Posterior vena cava (tissue), 2 donors: ENCODE data around the gene LRRN2. TPM values are rescaled to one million over a fixed set of nuclear protein-coding genes. Genes with fewer than 3 reads are reported as not detected.
A peak's percentile ranks its signal among the peaks of the same experiment; 100 is the strongest.
"Not testable (repeated sequence)": the region's sequence is repeated elsewhere in the genome, so short reads cannot be mapped to it uniquely, and the experiment has no call there.

ENCODE experiments used
- DNase-seq: peaks from one replicate; pipeline ENCODE4 v3.0.0-alpha.2; 2020; ENCODE audit warnings: low spot score
- intact Hi-C, 2 donors: fragments of 100-400 bp; cut with DNase I; formaldehyde crosslinking; loops; one replicate each; pipeline versions ENCODE4 v1.14.1 to v1.14.2; 2022 to 2023
- total RNA-seq, 2 donors: library from RNA; stranded (reverse); fragmentation: NEBNext Ultra II Directional; extraction: Animal tissue kit (Norgen Biotek cat#: 25700); gene quantifications; one replicate each; pipeline ENCODE4 v1.2.1, GENCODE V29; 2021
- donor health status: DM: yes; HTN: yes; CAD: no.
- donor health status: DM: yes; HTN: yes; CAD: no.

Gene LRRN2
- total RNA-seq, 2 donors from 2014 or later, result 8.9 to 13.6 TPM

- intact Hi-C loops, result no loop called here
- DNase-seq, result no peak
These were observed 38.3 kb downstream of the LRRN2 start for GRCh38 chr1:204647114-204647804.

- intact Hi-C loops, result no loop called here
- no peak for DNase-seq
These were observed 39.9 kb downstream of the LRRN2 start for GRCh38 chr1:204645666-204646065.

GRCh38 chr1:204645251-204645650 lies 40.3 kb downstream of the LRRN2 start:
- intact Hi-C loops, result no loop called here
- no peak for DNase-seq

- DNase-seq, result no peak
- intact Hi-C loops, result no loop called here
These were observed 42.0 kb downstream of the LRRN2 start for GRCh38 chr1:204643503-204643902.

- intact Hi-C loops, result no loop called here
These were observed 43.6 kb downstream of the LRRN2 start for GRCh38 chr1:204641936-204642335.

GRCh38 chr1:204641455-204641854 lies 44.1 kb downstream of the LRRN2 start:
- intact Hi-C loops, result no loop called here

More at GRCh38 chr1:204641936-204642335, 43.6 kb downstream of the LRRN2 start:
- no peak for DNase-seq

GRCh38 chr1:204640578-204640977 lies 45.0 kb downstream of the LRRN2 start:
- intact Hi-C loops, result no loop called here

More at GRCh38 chr1:204641455-204641854, 44.1 kb downstream of the LRRN2 start:
- DNase-seq, result no peak

GRCh38 chr1:204634260-204634910 lies 51.2 kb downstream of the LRRN2 start:
- intact Hi-C loops, result no loop called here
- DNase-seq, result no peak

More at GRCh38 chr1:204640578-204640977, 45.0 kb downstream of the LRRN2 start:
- no peak for DNase-seq

GRCh38 chr1:204633665-204634064 lies 51.9 kb downstream of the LRRN2 start:
- DNase-seq, result no peak
- intact Hi-C loops, result no loop called here

GRCh38 chr1:204630132-204630905 lies 55.2 kb downstream of the LRRN2 start:
- intact Hi-C loops, result loop anchor here in 1 of 2 donors (1.0 kb wide), 1 partner anchor 27 kb away; no protein-coding TSS in a partner anchor
- no peak for DNase-seq

- intact Hi-C loops, DNase-seq: not testable (repeated sequence)
These were observed 56.1 kb downstream of the LRRN2 start for GRCh38 chr1:204629459-204629858.

- DNase-seq, result no peak
- intact Hi-C loops, result no loop called here
These were observed 56.7 kb downstream of the LRRN2 start for GRCh38 chr1:204628868-204629267.

- intact Hi-C loops, result no loop called here
- DNase-seq, result no peak
These were observed 58.1 kb downstream of the LRRN2 start for GRCh38 chr1:204627436-204627835.

- intact Hi-C loops, result no loop called here
- DNase-seq, result no peak
These were observed 59.2 kb downstream of the LRRN2 start for GRCh38 chr1:204626381-204626780.

GRCh38 chr1:204624631-204625216 lies 60.8 kb downstream of the LRRN2 start:
- DNase-seq, result no peak
- intact Hi-C loops, result no loop called here

- intact Hi-C loops, result no loop called here
- DNase-seq, result no peak
These were observed 61.6 kb downstream of the LRRN2 start for GRCh38 chr1:204623894-204624361.

GRCh38 chr1:204623365-204623893 lies 62.1 kb downstream of the LRRN2 start:
- peak; percentile 90 for DNase-seq
- intact Hi-C loops, result no loop called here

GRCh38 chr1:204621996-204622395 lies 63.5 kb downstream of the LRRN2 start:
- intact Hi-C loops, result no loop called here
- DNase-seq, result no peak

GRCh38 chr1:204621396-204621795 lies 64.1 kb downstream of the LRRN2 start:
- DNase-seq, result no peak
- intact Hi-C loops, result no loop called here
